SHP77 (cell line): ENCODE results near the gene GNAI1.

Experiments
- DNase-seq, 2 experiments: peaks; one replicate each; lab custom pipeline; 2025; lab: John Stamatoyannopoulos, UW

The GNAI1 gene

DNA sequence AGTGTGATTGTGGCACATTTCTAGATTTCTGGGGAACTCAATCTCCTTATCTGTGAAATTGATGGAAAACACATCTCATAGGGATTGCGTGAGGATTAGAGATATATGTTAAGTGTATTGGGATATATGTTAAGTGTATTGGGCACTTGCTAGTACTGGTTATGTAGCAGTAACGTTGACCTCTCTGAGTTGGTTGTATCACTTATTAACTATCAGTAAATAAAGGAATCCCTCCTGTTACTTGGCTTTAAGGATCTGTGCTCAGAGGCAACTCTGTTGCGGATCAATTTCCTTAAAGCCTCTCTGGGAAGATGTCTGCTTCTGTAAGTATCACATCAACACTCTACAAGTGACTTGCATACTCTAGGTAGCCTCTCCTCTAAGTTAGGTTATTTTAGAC lies 25.2 kb downstream of the GNAI1 start:
- no peak for DNase-seq

DNA sequence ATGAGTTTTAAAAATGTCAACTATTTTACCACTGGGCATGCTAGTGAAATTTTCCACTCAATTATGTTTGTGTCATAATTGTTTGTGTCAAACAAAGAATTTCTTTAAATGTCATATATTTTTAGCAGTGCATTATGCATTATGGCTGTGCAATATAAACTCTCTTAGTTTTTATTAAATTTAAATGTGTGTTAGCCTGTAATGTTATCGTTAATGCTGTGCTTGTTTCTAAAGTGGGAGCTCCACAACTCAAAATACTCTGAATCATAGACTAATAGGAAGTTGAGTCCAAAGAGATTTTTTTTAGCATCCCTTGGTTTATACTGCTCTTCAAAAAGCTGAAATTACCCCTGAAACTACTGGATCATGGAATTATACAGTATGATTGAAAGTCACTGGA lies 26.8 kb downstream of the GNAI1 start:
- DNase-seq: no peak

GRCh38 chr7:80165177-80165576 lies 30.5 kb downstream of the GNAI1 start:
- DNase-seq: no peak

GRCh38 chr7:80170445-80170844 lies 35.8 kb downstream of the GNAI1 start:
- DNase-seq: no peak

- no peak for DNase-seq
Observed at GRCh38 chr7:80172387-80172786, 37.8 kb downstream of the GNAI1 start.

DNA sequence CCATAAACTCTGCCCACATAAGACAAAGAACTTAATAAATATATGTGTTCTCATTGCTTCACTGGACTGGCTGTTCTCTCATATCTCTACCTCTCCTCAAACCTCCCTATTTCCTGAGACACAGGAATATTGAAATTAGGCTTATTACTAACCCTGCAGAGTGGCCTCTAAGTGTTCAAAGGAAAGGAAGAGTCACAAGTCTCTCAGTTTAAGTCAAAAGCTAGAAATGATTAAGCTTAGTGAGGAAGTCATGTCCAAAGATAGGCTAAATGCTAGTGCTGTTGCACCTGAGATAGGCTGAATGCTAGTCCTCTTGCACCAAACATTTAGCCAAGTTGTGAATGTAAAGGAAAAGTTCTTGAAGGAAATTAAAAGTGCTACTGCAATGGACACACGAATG lies 41.1 kb downstream of the GNAI1 start:
- no peak for DNase-seq

- DNase-seq: no peak
Observed at GRCh38 chr7:80181411-80181810, 46.8 kb downstream of the GNAI1 start.

GRCh38 chr7:80182630-80183276 lies 48.1 kb downstream of the GNAI1 start:
- no peak for DNase-seq

GRCh38 chr7:80183351-80183750 lies 48.7 kb downstream of the GNAI1 start:
- no peak for DNase-seq

DNA sequence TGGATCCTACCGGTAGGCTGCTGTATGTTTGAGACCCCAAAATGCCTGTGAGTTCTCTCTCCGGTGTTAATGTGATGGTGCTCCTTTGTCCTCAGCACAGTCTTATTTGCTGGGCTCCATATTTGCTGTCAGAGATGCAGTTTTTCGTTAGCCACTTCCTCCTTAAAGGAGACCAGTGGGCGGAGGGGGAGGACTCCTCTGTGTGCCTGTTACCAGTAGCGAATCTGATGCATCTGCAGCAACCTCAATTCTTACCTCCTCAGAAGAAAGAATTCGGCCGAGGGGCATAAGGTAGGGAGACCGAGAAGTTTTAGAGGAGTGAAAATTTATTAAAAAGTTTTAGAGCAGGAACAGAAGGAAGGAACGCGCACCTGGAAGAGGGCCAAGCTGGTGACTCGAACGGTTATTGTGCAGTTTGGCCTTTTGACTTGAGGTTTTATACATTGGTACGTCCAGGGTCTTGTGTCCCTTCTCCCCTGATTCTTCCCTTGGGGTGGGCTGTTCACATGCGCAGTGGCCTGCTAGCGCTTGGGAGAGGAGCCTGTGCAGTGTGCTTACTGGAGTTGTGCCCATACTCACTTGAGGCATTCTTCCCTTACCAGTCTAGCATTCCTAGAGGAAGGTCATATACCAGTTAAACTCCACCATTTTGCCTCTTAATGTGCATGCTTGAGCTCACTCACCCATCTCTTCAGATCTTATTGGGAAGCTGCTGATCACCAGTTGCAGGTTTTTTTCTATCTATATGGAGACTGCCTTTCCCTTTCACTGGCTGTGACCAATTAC lies 49.5 kb downstream of the GNAI1 start:
- no peak for DNase-seq

DNA sequence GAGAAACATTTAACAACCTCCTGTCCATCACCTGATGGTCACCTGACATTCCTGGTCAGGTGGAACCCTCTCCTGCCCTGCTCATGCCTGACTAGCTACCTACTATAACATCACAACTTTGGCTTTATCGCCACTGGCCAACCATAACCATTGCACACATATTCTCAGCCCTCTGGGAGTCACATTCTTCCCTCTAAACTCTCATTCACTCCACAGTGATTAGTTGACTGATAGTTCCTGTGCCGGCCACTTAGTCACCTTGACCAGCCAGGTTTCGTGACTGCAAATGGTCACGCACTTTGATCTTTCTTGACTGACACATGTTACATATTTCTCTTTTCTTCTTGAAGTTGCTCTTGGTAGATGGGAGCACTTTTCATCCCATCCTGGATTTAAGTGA lies 50.1 kb downstream of the GNAI1 start:
- DNase-seq: no peak

GRCh38 chr7:80185571-80185970 lies 50.9 kb downstream of the GNAI1 start:
- no peak for DNase-seq

- DNase-seq: no peak
Observed at GRCh38 chr7:80186721-80187120, 52.1 kb downstream of the GNAI1 start.

DNA sequence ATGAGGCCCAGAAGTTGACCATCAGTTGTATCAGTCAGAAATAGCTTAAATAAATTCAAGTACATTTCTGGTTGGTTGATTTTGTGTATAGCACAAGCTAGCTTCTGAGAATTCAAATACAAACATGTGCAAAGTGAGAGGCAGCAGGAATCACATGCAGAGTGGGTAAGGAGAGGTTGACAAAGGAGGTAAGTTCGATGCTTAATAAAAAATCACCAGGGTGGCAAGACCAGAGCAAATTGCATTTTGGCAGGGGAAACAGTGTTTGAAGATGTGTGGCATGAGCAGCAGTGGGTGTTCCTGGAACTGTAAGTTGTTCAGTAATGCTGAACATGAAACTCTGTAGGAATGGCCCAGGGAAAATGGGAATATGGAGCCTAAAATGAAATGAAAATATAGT lies 52.6 kb downstream of the GNAI1 start:
- DNase-seq: no peak

- no peak for DNase-seq
Observed at GRCh38 chr7:80187727-80188126, 53.1 kb downstream of the GNAI1 start.

DNA sequence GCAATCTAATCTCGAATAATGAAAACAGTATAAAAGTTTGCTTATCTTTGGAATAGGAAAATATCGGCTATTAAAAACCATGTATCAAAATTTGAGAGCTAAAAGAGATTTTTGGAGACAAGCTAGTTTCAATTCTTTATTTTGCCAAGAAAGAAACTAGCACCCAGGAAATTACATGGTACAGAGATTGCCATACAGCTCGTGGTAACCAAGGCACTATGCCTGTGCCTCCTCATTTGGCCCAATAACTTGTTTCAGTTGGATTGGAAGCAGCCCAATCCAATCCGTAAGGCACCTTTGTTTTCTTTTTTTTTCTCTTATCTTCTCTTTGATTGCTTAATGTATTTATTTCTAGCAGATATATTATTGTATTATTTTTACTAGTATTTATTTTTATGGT lies 55.0 kb downstream of the GNAI1 start:
- no peak for DNase-seq

GRCh38 chr7:80197627-80198026 lies 63.0 kb downstream of the GNAI1 start:
- DNase-seq: no peak

- no peak for DNase-seq
Observed at GRCh38 chr7:80199051-80199450, 64.4 kb downstream of the GNAI1 start.

DNA sequence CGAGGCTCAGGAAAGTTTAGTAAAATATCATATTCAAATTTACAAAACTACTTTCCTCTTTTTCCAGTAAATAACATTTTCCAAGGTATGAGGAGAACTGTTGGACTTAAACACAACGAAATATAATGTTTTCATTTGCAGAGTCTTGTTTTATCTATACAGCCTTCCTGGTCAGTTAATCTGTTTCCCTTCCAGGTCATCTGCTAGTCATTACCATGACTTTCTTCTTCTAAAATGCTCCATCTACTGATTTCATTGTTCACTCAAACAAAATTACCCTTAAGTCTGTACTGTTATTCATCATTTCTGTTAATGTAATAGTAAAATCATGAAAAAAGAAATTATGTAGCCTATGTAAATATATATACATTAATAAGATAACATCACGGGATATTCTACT lies 69.8 kb downstream of the GNAI1 start:
- no peak for DNase-seq

DNA sequence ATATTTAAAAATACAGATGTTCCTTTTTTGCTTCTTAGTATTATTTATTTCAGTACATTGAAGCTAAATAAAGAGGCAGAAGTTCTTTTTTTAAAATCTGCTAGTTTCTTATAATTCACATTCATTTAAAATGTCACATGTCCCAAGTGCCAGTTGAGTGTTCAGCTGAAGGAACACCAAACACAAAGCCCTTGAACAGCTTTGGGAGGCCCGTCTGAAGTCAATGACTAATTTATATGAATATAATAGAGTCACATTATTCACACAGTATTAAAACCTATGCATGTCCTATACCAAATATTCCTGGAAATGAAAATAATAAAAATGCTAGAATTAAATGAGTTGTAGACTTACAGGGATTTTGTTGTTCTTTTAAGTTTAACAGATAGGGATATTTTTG lies 70.3 kb downstream of the GNAI1 start:
- no peak for DNase-seq

- no peak for DNase-seq
Observed at GRCh38 chr7:80206763-80207162, 72.1 kb downstream of the GNAI1 start.

DNA sequence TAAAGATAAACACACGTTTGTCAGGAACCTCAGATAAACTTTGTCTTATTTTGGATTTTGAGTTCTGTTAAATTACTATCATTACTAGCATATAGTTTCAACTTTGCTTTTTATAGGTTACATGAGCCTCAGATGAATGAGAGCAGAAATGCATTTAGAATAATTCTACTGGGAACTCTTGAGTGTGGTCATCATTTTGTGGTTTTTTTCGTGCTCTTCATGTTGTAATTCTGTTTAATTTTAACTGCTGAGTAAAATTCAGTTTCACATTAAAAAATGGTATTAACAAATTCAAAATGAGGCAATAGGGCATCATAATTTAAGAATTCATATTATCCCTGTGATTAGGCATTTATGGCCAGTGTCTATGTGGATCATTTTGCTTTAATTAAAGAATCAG lies 72.9 kb downstream of the GNAI1 start:
- DNase-seq: no peak

- DNase-seq: no peak
Observed at GRCh38 chr7:80208700-80209099, 74.1 kb downstream of the GNAI1 start.

- peak; percentile 38 to 43 for DNase-seq
Observed at GRCh38 chr7:80210400-80210799, 75.8 kb downstream of the GNAI1 start.
